SU-DHL-6 (cell line): ENCODE results near the gene ACOX1.

Experiments used
- H2AFZ ChIP-seq: fragments of 200-600 bp; sonication (generic); 2 replicates; pipeline ENCODE4 v1.6.1; 2014; ENCODE audit warnings: low read depth, mild to moderate bottlenecking, moderate library complexity, mixed read lengths, antibody characterized with exemption, low read length; ENCODE audit not compliant: severe bottlenecking
- H3F3A ChIP-seq: fragments of 200-600 bp; shearing (Covaris generic); 2 replicates; pipeline ENCODE4 v1.6.0; 2016; ENCODE audit warnings: antibody characterized with exemption, mild to moderate bottlenecking; ENCODE audit not compliant: insufficient read depth
- H3K27ac ChIP-seq: fragments of 200-600 bp; sonication (generic); 2 replicates; pipeline ENCODE4 v1.5.1; 2016; ENCODE audit warnings: low read depth, mild to moderate bottlenecking, low read length, moderate library complexity, mixed read lengths
- H3K27me3 ChIP-seq: fragments of 200-600 bp; sonication (generic), shearing (Covaris generic); 2 replicates; pipeline ENCODE4 v1.6.0; 2014; ENCODE audit warnings: mild to moderate bottlenecking, low read length
- H3K36me3 ChIP-seq: fragments of 200-600 bp; sonication (generic); 2 replicates; pipeline ENCODE4 v1.6.1; 2014; ENCODE audit warnings: mild to moderate bottlenecking, low read length, mixed read lengths
- H3K4me2 ChIP-seq: fragments of 300-600, 200-600 bp; shearing (Covaris generic), sonication (generic); 2 replicates; pipeline ENCODE4 v1.6.0; 2014; ENCODE audit warnings: low read length, low read depth, mild to moderate bottlenecking; ENCODE audit not compliant: poor library complexity, severe bottlenecking
- H3K4me3 ChIP-seq: fragments of 200-600 bp; sonication (generic); 2 replicates; pipeline ENCODE4 v1.5.1; 2014; ENCODE audit warnings: antibody characterized with exemption, low read length, mild to moderate bottlenecking, mixed read lengths; ENCODE audit not compliant: insufficient read depth, poor library complexity, severe bottlenecking
- H3K79me2 ChIP-seq: fragments of 200-600 bp; sonication (generic); 2 replicates; pipeline ENCODE4 v1.6.1; 2014; ENCODE audit warnings: mild to moderate bottlenecking, low read length, moderate library complexity; ENCODE audit not compliant: insufficient read depth
- H3K9ac ChIP-seq: fragments of 200-600 bp; sonication (generic); 2 replicates; pipeline ENCODE4 v1.7.0; 2014; ENCODE audit warnings: mild to moderate bottlenecking, low read length
- H3K9me2 ChIP-seq: fragments of 200-600 bp; sonication (generic); replicated peaks from 2 replicates; pipeline ENCODE4 v1.6.1; 2014; ENCODE audit warnings: low read length; ENCODE audit not compliant: insufficient read depth
- H3K9me3 ChIP-seq: fragments of 200-600 bp; sonication (generic); 2 replicates; pipeline ENCODE4 v1.6.1; 2014; ENCODE audit warnings: low read length, mixed read lengths; ENCODE audit not compliant: insufficient read depth
- H4K20me1 ChIP-seq: fragments of 200-600 bp; sonication (generic); 2 replicates; pipeline ENCODE4 v1.6.1; 2014; ENCODE audit warnings: low read depth, mild to moderate bottlenecking, antibody characterized with exemption, low read length, moderate library complexity, mixed read lengths
- EZH2phosphoT487 ChIP-seq: fragments of 200-600 bp; sonication (generic), shearing (Covaris generic); conservative IDR thresholded peaks from 2 replicates; pipeline ENCODE4 v1.6.1; 2018; ENCODE audit warnings: mild to moderate bottlenecking, antibody characterized with exemption, low read length, moderate library complexity, mixed read lengths
- TF ChIP-seq, protein P1 (sequence below): fragments of 200-600 bp; sonication (generic); IDR thresholded peaks from one replicate; pipeline ENCODE4 v1.5.1; 2017; ENCODE audit warnings: antibody characterized with exemption, mild to moderate bottlenecking, low read length, moderate library complexity; ENCODE audit not compliant: insufficient read depth, poor library complexity, severe bottlenecking

Gene ACOX1

DNA sequence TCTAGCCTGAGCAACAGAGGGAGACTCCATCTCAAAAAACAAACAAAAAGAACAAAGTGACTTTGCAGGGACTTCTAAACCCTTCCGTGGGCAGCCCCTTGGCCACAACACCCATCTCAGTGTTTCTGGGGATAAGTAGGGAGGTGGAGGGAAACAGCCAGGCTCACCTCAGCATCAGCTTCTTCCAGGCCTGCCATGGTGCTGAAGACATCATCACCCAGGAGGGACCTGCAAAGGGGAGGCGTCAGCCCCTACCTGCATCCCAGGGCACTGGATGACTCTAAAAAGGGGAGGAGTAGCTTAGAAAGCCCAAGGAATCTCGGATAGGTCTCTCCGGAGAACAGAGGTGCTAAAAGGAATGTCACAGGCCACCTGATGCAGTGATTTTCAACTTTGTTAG lies 47.9 kb downstream of the ACOX1 start:
- Histone ChIP-seq H3K4me2 (no peak overlapping the region), H3K9ac (no peak overlapping the region), H3F3A (no peaks in the 10 kb centered on the region), H3K9me3 (no peaks in the 10 kb centered on the region), H2AFZ (no peak overlapping the region), H3K9me2 (no peaks in the 10 kb centered on the region), H4K20me1 (no peaks in the 10 kb centered on the region), H3K36me3 (no peaks in the 10 kb centered on the region), H3K27ac (no peak overlapping the region), H3K79me2 (no peaks in the 10 kb centered on the region), H3K4me3 (no peak overlapping the region), H3K27me3 (no peaks in the 10 kb centered on the region)
- TF ChIP-seq, protein P1, sequence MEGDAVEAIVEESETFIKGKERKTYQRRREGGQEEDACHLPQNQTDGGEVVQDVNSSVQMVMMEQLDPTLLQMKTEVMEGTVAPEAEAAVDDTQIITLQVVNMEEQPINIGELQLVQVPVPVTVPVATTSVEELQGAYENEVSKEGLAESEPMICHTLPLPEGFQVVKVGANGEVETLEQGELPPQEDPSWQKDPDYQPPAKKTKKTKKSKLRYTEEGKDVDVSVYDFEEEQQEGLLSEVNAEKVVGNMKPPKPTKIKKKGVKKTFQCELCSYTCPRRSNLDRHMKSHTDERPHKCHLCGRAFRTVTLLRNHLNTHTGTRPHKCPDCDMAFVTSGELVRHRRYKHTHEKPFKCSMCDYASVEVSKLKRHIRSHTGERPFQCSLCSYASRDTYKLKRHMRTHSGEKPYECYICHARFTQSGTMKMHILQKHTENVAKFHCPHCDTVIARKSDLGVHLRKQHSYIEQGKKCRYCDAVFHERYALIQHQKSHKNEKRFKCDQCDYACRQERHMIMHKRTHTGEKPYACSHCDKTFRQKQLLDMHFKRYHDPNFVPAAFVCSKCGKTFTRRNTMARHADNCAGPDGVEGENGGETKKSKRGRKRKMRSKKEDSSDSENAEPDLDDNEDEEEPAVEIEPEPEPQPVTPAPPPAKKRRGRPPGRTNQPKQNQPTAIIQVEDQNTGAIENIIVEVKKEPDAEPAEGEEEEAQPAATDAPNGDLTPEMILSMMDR: no peak
- no peak for TF ChIP-seq EZH2phosphoT487

- TF ChIP-seq, protein P1: no peak
- no peak for TF ChIP-seq EZH2phosphoT487
- Histone ChIP-seq H2AFZ (no peak overlapping the region), H3K79me2 (no peaks in the 10 kb centered on the region), H3K9ac (no peak overlapping the region), H3K36me3 (no peaks in the 10 kb centered on the region), H3K4me3 (no peak overlapping the region), H3K27me3 (no peaks in the 10 kb centered on the region), H3K4me2 (no peak overlapping the region), H3K27ac (no peak overlapping the region), H3F3A (no peaks in the 10 kb centered on the region), H3K9me2 (no peaks in the 10 kb centered on the region), H3K9me3 (no peaks in the 10 kb centered on the region), H4K20me1 (no peaks in the 10 kb centered on the region)
Observed at GRCh38 chr17:75927286-75927922, 51.6 kb downstream of the ACOX1 start.

GRCh38 chr17:75926456-75926855 lies 52.5 kb downstream of the ACOX1 start:
- Histone ChIP-seq H3K79me2 (no peaks in the 10 kb centered on the region), H3K36me3 (no peaks in the 10 kb centered on the region), H3K9me2 (no peaks in the 10 kb centered on the region), H3K9me3 (no peaks in the 10 kb centered on the region), H3K27ac (no peak overlapping the region), H3K9ac (no peak overlapping the region), H2AFZ (no peak overlapping the region), H4K20me1 (no peaks in the 10 kb centered on the region), H3K4me3 (no peak overlapping the region), H3F3A (no peaks in the 10 kb centered on the region), H3K4me2 (no peak overlapping the region), H3K27me3 (no peaks in the 10 kb centered on the region)
- TF ChIP-seq, protein P1: no peak
- TF ChIP-seq EZH2phosphoT487: no peak
